NCI-H1092 (cell line): Measurements from ENCODE around the gene OR8H2.
"Not testable (repeated sequence)": the region's sequence is repeated elsewhere in the genome, so short reads cannot be mapped to it uniquely, and the experiment has no call there.

Experiments used
- DNase-seq: peaks from one replicate; lab custom pipeline; 2025; lab: John Stamatoyannopoulos, UW

OR8H2 gene

GRCh38 chr11:56103210-56103737, at the start of gene OR8H2:
OR8H2 (plus strand) TSS chr11:56103687; CDS start chr11:56105043, 1,356 bp downstream.
- DNase-seq: no peak

GRCh38 chr11:56056366-56056765, 47.1 kb upstream of the OR8H2 start:
- DNase-seq: not testable (repeated sequence)

GRCh38 chr11:56057661-56058237, 45.7 kb upstream of the OR8H2 start:
- DNase-seq: not testable (repeated sequence)

GRCh38 chr11:56058260-56058780, 45.2 kb upstream of the OR8H2 start:
- not testable (repeated sequence) for DNase-seq

GRCh38 chr11:56066980-56067379, 36.5 kb upstream of the OR8H2 start:
- no peak for DNase-seq

DNA sequence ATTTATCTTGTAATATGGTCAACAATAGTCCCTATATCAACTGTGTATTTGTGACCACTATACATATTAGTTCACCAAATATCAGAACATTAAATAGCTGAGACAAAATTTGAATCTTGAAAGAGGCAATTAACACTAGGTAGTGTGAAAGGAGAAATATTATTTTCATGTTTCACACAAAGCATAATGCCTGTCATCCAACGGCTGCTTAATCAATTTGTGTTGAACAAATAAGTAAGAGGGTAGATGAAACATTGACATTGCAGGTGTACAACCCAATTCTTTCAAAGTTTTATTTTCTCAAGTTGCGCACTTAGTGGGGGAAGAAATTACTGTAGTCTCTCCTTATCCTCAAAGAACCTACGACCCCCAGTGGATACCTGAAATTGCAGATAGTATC, 13.8 kb upstream of the OR8H2 start:
- no peak for DNase-seq

DNA sequence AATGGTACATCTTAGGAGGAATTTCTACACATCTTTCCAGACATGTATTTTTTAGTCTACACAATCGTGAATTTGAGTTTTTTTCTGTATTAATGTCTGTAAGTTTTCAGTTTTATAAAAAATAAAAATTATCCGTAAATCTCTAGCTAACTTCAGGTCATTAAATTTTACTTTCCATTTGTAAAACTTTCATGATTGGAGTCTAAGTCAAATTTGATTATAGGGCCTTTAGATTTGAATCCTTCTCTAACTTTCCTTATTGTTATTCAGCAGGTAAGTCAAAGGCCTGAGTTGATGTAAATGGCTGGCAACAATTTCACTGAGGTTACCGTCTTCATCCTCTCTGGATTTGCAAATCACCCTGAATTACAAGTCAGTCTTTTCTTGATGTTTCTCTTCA, 10.5 kb upstream of the OR8H2 start, which contains the start of gene OR8I2:
TSS of gene OR8I2 (plus strand) at position 301 of the 400 bp plus-strand sequence. CDS start at position 301, 0 bp downstream.
- DNase-seq: no peak

DNA sequence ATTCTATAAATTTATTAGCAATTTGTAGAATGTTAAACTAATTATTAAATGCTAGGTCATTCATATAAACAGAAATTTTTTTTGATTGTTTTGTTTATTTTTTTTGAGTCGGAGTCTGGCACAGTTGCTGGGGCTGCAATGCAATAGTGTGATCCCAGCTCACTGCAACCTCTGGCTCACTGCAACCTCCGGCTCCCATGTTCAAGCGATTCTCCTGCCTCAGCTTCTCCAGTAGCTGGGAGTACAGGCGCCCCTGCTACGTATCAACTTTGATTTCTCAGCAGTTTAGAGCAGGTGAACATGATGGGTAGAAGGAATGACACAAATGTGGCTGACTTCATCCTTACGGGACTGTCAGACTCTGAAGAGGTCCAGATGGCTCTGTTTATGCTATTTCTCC, 18.6 kb downstream of the OR8H2 start, which contains the start of gene OR8H3:
TSS of gene OR8H3 (plus strand) at position 301 of the 400 bp plus-strand sequence. CDS start at position 301, 0 bp downstream.
- DNase-seq: no peak

- DNase-seq: no peak
These were observed 36.7 kb downstream of the OR8H2 start, which contains the start of gene OR8J3 for GRCh38 chr11:56140151-56140661. OR8J3 (minus strand) TSS chr11:56140201; CDS start chr11:56137718, 2,483 bp downstream.

GRCh38 chr11:56143681-56144080, 40.2 kb downstream of the OR8H2 start:
- not testable (repeated sequence) for DNase-seq

DNA sequence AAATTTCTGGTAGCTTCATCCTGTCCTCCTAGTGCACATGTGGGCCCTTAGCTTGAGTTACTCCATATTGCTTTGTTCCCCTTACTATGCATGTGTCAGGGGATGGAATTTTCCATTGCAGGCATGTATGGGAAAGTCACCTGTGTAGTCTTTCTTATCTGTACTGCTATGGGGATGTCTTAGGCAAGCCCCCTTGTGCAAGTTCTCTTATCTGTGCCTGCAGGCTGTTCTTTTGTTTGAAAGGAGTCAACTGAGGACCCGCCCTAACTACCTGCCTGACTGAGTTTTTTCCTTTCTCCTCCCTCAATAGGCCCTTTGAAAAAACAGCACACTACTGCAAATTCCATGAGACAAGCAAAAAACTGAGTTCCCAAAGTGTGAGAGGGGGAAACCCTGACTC, 47.9 kb downstream of the OR8H2 start:
- DNase-seq: no peak

DNA sequence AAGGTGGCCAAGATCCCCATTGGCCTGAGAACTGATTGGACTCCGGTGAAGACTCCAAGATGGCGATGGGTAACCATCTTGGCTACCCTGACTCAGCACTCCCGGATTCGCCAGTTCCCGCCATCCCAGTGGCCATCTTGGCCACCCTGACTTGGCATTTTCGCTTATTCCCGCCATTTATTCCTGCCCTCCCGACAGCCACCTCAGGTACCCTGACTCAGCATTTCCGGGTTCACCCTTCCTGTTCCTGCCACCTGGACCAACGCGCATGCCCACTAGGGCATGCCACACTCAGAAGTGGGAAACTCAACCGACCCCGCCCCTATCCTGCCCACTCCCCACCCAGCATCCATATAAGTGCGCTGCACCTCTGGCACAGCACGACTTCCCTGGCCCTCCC, 48.8 kb downstream of the OR8H2 start:
- DNase-seq: no peak
